NT2/D1 (cell line): ENCODE measurements around the gene PKD2.

Source experiments
- DNase-seq: peaks from one replicate; pipeline ENCODE4 v3.0.0-alpha.2; 2011; ENCODE audit warnings: low read depth, low spot score
- H3K27me3 ChIP-seq: 2 replicates; pipeline ENCODE4 v1.6.0; 2011; ENCODE audit warnings: mild to moderate bottlenecking; ENCODE audit not compliant: insufficient read length, insufficient read depth
- H3K36me3 ChIP-seq: 2 replicates; pipeline ENCODE4 v1.6.1; 2011; ENCODE audit warnings: mild to moderate bottlenecking, low read length, mixed read lengths; ENCODE audit not compliant: insufficient read depth, insufficient read length
- H3K4me1 ChIP-seq: 2 replicates; pipeline ENCODE4 v1.5.1; 2011; ENCODE audit not compliant: insufficient read depth, insufficient read length
- H3K4me3 ChIP-seq: 2 replicates; pipeline ENCODE4 v1.5.1; 2011; ENCODE audit warnings: low read depth; ENCODE audit not compliant: insufficient read length
- H3K9ac ChIP-seq: 2 replicates; pipeline ENCODE4 v1.6.0; 2011; ENCODE audit warnings: low read depth; ENCODE audit not compliant: insufficient read length
- H3K9me3 ChIP-seq: 2 replicates; pipeline ENCODE4 v1.5.1; 2011; ENCODE audit warnings: mild to moderate bottlenecking, low read length; ENCODE audit not compliant: insufficient read depth
- SUZ12 ChIP-seq: IDR thresholded peaks from 2 replicates; pipeline ENCODE4 v1.6.1; 2011; ENCODE audit not compliant: insufficient read length, insufficient read depth; ENCODE audit errors: extremely low read depth
- YY1 ChIP-seq: IDR thresholded peaks from 2 replicates; pipeline ENCODE4 v1.6.1; 2011; ENCODE audit not compliant: insufficient read length, insufficient read depth
- ZNF274 ChIP-seq: IDR thresholded peaks from 2 replicates; pipeline ENCODE4 v1.6.1; 2011; ENCODE audit warnings: mild to moderate bottlenecking, low read depth, low read length

The PKD2 gene

GRCh38 chr4:87973283-87974169 lies 33.9 kb upstream of the PKD2 start:
- Histone ChIP-seq H3K9ac (no peak overlapping the region), H3K4me3 (no peak overlapping the region), H3K9me3 (no peaks in the 10 kb centered on the region), H3K27me3 (no peaks in the 10 kb centered on the region), H3K4me1 (no peaks in the 10 kb centered on the region), H3K36me3 (peaks cover 13% of the 10 kb centered on the region)
- no peak for TF ChIP-seq SUZ12
- TF ChIP-seq YY1: no peak
- no peak for TF ChIP-seq ZNF274
- peak; percentile 65 for DNase-seq

DNA sequence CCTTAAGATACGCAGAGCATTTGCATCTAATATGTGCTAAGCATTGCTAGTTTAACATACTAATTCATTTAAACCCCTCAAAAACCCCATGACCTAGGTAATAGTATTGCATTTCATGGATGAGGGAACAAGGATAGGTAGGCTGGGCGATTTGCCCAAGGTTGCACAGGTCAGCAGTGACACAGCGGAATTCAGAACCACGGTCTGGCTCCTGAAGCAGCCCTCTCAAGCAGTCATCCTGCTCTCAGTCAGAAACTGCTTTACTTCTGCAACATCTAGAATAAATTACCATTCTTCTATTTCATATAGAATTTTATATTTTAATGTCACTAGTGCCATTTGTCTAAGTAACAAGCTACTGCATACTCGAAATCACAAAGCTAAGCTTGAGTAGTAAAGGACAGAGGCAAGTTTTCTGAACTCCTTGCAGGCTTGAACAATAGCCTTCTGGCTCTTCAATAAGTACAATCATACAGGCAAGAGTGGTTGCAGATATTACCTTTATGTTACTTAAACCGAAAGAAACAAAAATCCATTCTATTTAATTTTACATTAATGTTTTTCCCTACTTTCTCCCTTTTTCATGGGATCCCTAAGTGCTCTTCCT lies 32.5 kb upstream of the PKD2 start:
- H3K9ac ChIP-seq: no peak overlapping the region
- H3K36me3 ChIP-seq: peaks cover 25% of the 10 kb centered on the region
- no peaks in the 10 kb centered on the region for H3K4me1 ChIP-seq
- peak overlapping the region; percentile 57 for H3K4me3 ChIP-seq
- H3K9me3 ChIP-seq: no peaks in the 10 kb centered on the region
- no peaks in the 10 kb centered on the region for H3K27me3 ChIP-seq
- TF ChIP-seq ZNF274: no peak
- no peak for DNase-seq

- Histone ChIP-seq H3K9me3 (no peaks in the 10 kb centered on the region), H3K9ac (peak within 1 kb of the TSS; percentile 71), H3K36me3 (peaks cover 30% of the 10 kb centered on the region), H3K4me3 (peak within 1 kb of the TSS; percentile 57), H3K4me1 (no peaks in the 10 kb centered on the region), H3K27me3 (no peaks in the 10 kb centered on the region)
- peak; percentile 40 for DNase-seq
- no peak for TF ChIP-seq ZNF274
- TF ChIP-seq YY1: no peak
- no peak for TF ChIP-seq SUZ12
These were observed 32.0 kb upstream of the PKD2 start, which contains the start of gene SPP1 for GRCh38 chr4:87975466-87975865. SPP1 (plus strand) TSS chr4:87975714; CDS start chr4:87976896, 1,182 bp downstream.

- DNase-seq: no peak
- Histone ChIP-seq H3K9ac (peak overlapping the region; percentile 50), H3K4me3 (peak overlapping the region; percentile 57), H3K9me3 (no peaks in the 10 kb centered on the region), H3K4me1 (no peaks in the 10 kb centered on the region), H3K27me3 (no peaks in the 10 kb centered on the region), H3K36me3 (peaks cover 51% of the 10 kb centered on the region)
- TF ChIP-seq YY1: no peak
- TF ChIP-seq ZNF274: no peak
- no peak for TF ChIP-seq SUZ12
These were observed 29.7 kb upstream of the PKD2 start for GRCh38 chr4:87977521-87978278.

- H3K9me3 ChIP-seq: no peaks in the 10 kb centered on the region
- no peaks in the 10 kb centered on the region for H3K27me3 ChIP-seq
- H3K36me3 ChIP-seq: peaks cover 55% of the 10 kb centered on the region
- no peak for DNase-seq
- H3K4me1 ChIP-seq: no peaks in the 10 kb centered on the region
- TF ChIP-seq YY1 (no peak), ZNF274 (no peak), SUZ12 (no peak)
- H3K9ac ChIP-seq: no peak overlapping the region
- H3K4me3 ChIP-seq: no peak overlapping the region
These were observed 28.8 kb upstream of the PKD2 start for GRCh38 chr4:87978681-87979080.

DNA sequence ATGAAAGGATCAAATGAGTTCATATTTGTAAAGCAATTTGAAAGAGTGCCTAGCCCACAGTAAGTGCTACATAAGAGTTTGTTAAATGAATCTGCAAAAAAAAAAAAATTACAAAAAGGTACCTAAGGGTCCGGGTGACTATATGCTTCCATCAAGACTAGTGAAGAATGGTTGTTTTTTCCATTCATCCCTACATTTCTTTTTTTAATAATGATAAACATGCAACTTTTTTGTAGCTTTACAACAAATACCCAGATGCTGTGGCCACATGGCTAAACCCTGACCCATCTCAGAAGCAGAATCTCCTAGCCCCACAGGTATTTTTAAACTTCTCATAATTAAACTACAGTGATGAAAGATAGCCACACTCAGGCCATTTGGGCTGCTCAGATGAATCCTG lies 27.6 kb upstream of the PKD2 start:
- TF ChIP-seq ZNF274 (no peak), YY1 (no peak), SUZ12 (no peak)
- Histone ChIP-seq H3K9me3 (no peaks in the 10 kb centered on the region), H3K9ac (no peak overlapping the region), H3K4me1 (no peaks in the 10 kb centered on the region), H3K4me3 (no peak overlapping the region), H3K27me3 (no peaks in the 10 kb centered on the region), H3K36me3 (peaks cover 55% of the 10 kb centered on the region)
- DNase-seq: no peak

- Histone ChIP-seq H3K9me3 (no peaks in the 10 kb centered on the region), H3K27me3 (no peaks in the 10 kb centered on the region), H3K9ac (no peak overlapping the region), H3K36me3 (peaks cover 55% of the 10 kb centered on the region), H3K4me3 (no peak overlapping the region), H3K4me1 (no peaks in the 10 kb centered on the region)
- no peak for DNase-seq
- TF ChIP-seq SUZ12: no peak
- TF ChIP-seq YY1: no peak
- no peak for TF ChIP-seq ZNF274
These were observed 25.9 kb upstream of the PKD2 start for GRCh38 chr4:87981486-87981885.
